Fibroblast of the aortic adventitia (primary cell): ENCODE results near the gene ZNF48. TPM values are rescaled to one million over a fixed set of nuclear protein-coding genes. Genes with fewer than 3 reads are reported as not detected.

Experiments
- DNase-seq: peaks from one replicate; pipeline ENCODE4 v3.0.0-alpha.2; 2010; ENCODE audit warnings: low read depth
- H3K4me3 ChIP-seq: 2 replicates; pipeline ENCODE4 v1.5.1; 2011; ENCODE audit warnings: low read depth, mild to moderate bottlenecking, control low read depth, low read length, moderate library complexity
- CTCF ChIP-seq: IDR thresholded peaks from 2 replicates; pipeline ENCODE4 v1.5.1; 2011; ENCODE audit warnings: mild to moderate bottlenecking, low read length, control low read depth, inconsistent platforms; ENCODE audit not compliant: insufficient read depth
- total RNA-seq: library from RNA; depleted of rRNA; stranded (reverse); fragments of >200 nt; gene quantifications from 2 replicates; pipeline ENCODE4 v1.2.3, GENCODE V29; 2012; ENCODE audit warnings: low replicate concordance

Gene ZNF48
- total RNA-seq, 1 donor, result 5.4 TPM

GRCh38 chr16:30430428-30430970 is 35.3 kb downstream of the ZNF48 start:
- H3K4me3 ChIP-seq, result peak overlapping the region; percentile 56
- no peak for DNase-seq
- no peak for TF ChIP-seq CTCF

- no peak overlapping the region for H3K4me3 ChIP-seq
- no peak for DNase-seq
- no peak for TF ChIP-seq CTCF
Observed at GRCh38 chr16:30434852-30435251, 39.6 kb downstream of the ZNF48 start.

GRCh38 chr16:30437511-30438046 is 42.4 kb downstream of the ZNF48 start:
- H3K4me3 ChIP-seq, result no peak overlapping the region
- no peak for TF ChIP-seq CTCF
- no peak for DNase-seq

GRCh38 chr16:30438835-30439234 is 43.6 kb downstream of the ZNF48 start:
- H3K4me3 ChIP-seq, result no peak overlapping the region
- DNase-seq, result no peak
- TF ChIP-seq CTCF, result no peak

GRCh38 chr16:30439720-30440348 is 44.6 kb downstream of the ZNF48 start:
- no peak overlapping the region for H3K4me3 ChIP-seq
- no peak for TF ChIP-seq CTCF
- no peak for DNase-seq

- TF ChIP-seq CTCF, result no peak
- DNase-seq, result no peak
- no peak overlapping the region for H3K4me3 ChIP-seq
Observed at GRCh38 chr16:30443631-30444030, 48.4 kb downstream of the ZNF48 start.
